Gastrocnemius medialis (tissue), 4 donors: ENCODE measurements around the gene PDXK.

Source experiments
- CTCF ChIP-seq, 5 experiments: fragments of 450-650 bp in 3 of 5; fragments of 200-600 bp in 2 of 5; sonication (generic) in 2 of 5; IDR thresholded peaks in 4 of 5; conservative IDR thresholded peaks in 1 of 5; 1 replicate in 4 of 5; 2 replicates in 1 of 5; pipeline ENCODE4 v1.5.1; 2016 to 2019; ENCODE audit warnings: antibody characterized with exemption in 5 of 5, mild to moderate bottlenecking in 3 of 5, moderate library complexity in 3 of 5
- POLR2A ChIP-seq, 2 donors: fragments of 450-650 bp; IDR thresholded peaks; one replicate each; pipeline ENCODE4 v1.6.1; 2017; ENCODE audit warnings: antibody characterized with exemption in 2 of 2, mild to moderate bottlenecking in 2 of 2, moderate library complexity in 2 of 2

GRCh38 chr21:43793243-43793642, 74.3 kb downstream of the PDXK start:
- no peak for TF ChIP-seq CTCF (IDR thresholded peaks at IDR 0.05 in 4 of 5, conservative IDR thresholded peaks at IDR 0.05 in 1 of 5)
- no peak for TF ChIP-seq POLR2A (IDR thresholded peaks at IDR 0.05)
